IPS-18a (cell line): ENCODE results near the gene KRT74.

Source experiments
- H3K27ac ChIP-seq: one replicate; pipeline ENCODE4 v1.5.1; 2013; ENCODE audit warnings: low read length
- H3K27me3 ChIP-seq: one replicate; pipeline ENCODE4 v1.6.1; 2013; ENCODE audit warnings: mild to moderate bottlenecking, low read length; ENCODE audit not compliant: control insufficient read depth, insufficient read depth
- H3K36me3 ChIP-seq: one replicate; pipeline ENCODE4 v1.6.1; 2013; ENCODE audit warnings: low read depth, low read length; ENCODE audit not compliant: control insufficient read depth
- H3K4me1 ChIP-seq: one replicate; pipeline ENCODE4 v1.6.1; 2013; ENCODE audit warnings: low read depth, low read length; ENCODE audit not compliant: control insufficient read depth
- H3K4me3 ChIP-seq: one replicate; pipeline ENCODE4 v1.5.1; 2013; ENCODE audit warnings: low read length
- H3K9ac ChIP-seq: one replicate; pipeline ENCODE4 v1.6.1; 2013; ENCODE audit warnings: mild to moderate bottlenecking, low read length, moderate library complexity
- H3K9me3 ChIP-seq: one replicate; pipeline ENCODE4 v1.6.1; 2013; ENCODE audit warnings: low read depth, low read length; ENCODE audit not compliant: control insufficient read depth

KRT74 gene

DNA sequence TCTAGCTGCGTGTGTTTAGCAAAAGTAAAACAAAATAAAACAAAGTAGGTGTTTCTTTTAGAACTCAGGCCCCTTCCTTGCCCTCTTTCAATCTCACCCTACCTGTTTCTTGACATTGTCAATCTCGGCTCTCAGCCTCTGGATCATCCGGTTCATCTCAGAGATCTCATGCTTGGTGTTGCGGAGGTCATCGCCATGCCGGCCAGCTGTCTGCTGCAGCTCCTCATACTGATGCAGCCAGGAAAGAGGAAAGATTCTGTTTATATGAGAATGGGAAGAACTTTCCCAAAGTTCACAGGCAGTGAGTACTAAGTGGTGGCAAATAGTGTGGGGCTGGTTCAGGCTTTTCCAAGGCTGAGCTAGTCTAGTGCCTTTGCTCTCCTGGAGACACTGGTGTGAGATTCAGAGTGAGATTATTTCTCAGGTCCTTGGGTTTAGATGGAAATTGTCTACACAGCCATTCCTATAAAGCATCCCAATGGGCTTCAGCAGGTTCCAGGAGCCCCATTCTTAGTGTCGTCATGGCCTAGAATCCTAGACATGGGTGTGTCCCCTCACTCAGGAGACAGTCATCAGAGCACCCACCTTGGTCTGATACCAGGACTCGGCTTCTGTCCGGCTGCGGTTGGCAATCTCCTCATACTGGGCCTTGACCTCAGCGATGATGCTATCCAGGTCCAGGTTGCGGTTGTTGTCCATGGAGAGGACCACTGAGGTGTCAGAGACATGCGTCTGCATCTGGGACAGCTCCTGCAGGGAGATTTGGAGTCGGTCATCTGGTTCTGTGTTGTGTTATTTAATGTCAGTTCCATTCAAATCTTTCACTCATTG is 56.4 kb downstream of the KRT74 start:
- Histone ChIP-seq H3K27ac (no peak overlapping the region), H3K4me1 (no peaks in the 10 kb centered on the region), H3K36me3 (no peaks in the 10 kb centered on the region), H3K9ac (no peak overlapping the region), H3K27me3 (no peaks in the 10 kb centered on the region), H3K4me3 (no peak overlapping the region), H3K9me3 (no peaks in the 10 kb centered on the region)

DNA sequence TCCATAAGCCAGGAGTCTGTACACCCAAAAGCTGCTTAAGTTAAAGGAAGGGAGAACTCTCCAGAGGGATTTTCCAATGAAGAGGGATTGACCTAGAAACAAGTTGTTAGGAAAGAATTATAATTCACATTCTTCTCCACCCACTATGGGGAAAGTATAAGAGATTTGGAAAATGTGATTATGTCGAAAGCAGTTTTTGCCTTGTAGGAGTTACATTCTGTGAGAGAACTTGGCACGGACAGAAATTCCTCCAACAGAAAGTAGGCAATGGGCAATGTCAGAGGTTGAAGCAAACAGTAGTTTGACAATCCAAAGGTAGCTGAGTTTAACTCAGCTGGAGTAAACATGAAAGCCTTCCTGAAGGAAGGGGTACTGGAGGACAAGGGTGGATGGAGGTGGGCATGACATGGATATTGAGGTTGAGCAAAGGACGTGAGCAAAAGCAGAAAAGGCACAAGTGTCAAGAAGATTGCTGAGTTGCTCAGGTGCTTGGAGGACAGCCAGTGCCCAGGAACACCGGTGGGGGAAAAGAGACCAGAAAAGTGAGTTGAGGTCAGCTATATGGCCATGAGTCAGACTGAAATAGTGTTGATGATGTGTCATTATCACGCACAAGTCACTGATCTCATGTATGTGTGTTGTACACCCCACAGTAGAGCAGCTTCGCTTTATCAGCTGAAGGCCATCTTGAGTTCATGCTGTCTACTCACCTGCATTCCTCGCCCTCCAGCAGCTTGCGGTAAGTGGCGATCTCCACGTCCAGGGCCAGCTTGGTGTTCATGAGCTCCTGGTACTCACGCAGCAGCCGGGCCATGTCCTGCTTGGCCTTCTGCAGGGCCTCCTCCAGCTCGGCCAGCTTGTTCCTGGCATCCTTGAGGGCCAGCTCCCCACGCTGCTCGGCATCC is 57.5 kb downstream of the KRT74 start:
- Histone ChIP-seq H3K36me3 (no peaks in the 10 kb centered on the region), H3K9me3 (no peaks in the 10 kb centered on the region), H3K9ac (no peak overlapping the region), H3K4me3 (no peak overlapping the region), H3K27ac (no peak overlapping the region), H3K4me1 (no peaks in the 10 kb centered on the region), H3K27me3 (no peaks in the 10 kb centered on the region)
